ENCODE data around the gene TBC1D7.

GRCh38 chr6:13375360-13375878 is 47.1 kb upstream of the TBC1D7 start:
- no peak for TF ChIP-seq CTCF (IDR thresholded peaks at IDR 0.05)
- no peak for TF ChIP-seq POLR2A (IDR thresholded peaks at IDR 0.05)

Data from thyroid gland (tissue), 4 donors.